IPS-18a (cell line): ENCODE measurements around the gene MXD1.

Source experiments
- H3K27ac ChIP-seq: one replicate; pipeline ENCODE4 v1.5.1; 2013; ENCODE audit warnings: low read length
- H3K27me3 ChIP-seq: one replicate; pipeline ENCODE4 v1.6.1; 2013; ENCODE audit warnings: mild to moderate bottlenecking, low read length; ENCODE audit not compliant: control insufficient read depth, insufficient read depth
- H3K36me3 ChIP-seq: one replicate; pipeline ENCODE4 v1.6.1; 2013; ENCODE audit warnings: low read depth, low read length; ENCODE audit not compliant: control insufficient read depth
- H3K4me1 ChIP-seq: one replicate; pipeline ENCODE4 v1.6.1; 2013; ENCODE audit warnings: low read depth, low read length; ENCODE audit not compliant: control insufficient read depth
- H3K4me3 ChIP-seq: one replicate; pipeline ENCODE4 v1.5.1; 2013; ENCODE audit warnings: low read length
- H3K9ac ChIP-seq: one replicate; pipeline ENCODE4 v1.6.1; 2013; ENCODE audit warnings: mild to moderate bottlenecking, low read length, moderate library complexity
- H3K9me3 ChIP-seq: one replicate; pipeline ENCODE4 v1.6.1; 2013; ENCODE audit warnings: low read depth, low read length; ENCODE audit not compliant: control insufficient read depth

Gene MXD1

GRCh38 chr2:69935011-69935410 is 20.1 kb downstream of the MXD1 start:
- no peaks in the 10 kb centered on the region for H3K4me1 ChIP-seq
- peaks cover 5% of the 10 kb centered on the region for H3K36me3 ChIP-seq
- no peaks in the 10 kb centered on the region for H3K27me3 ChIP-seq
- no peak overlapping the region for H3K4me3 ChIP-seq
- H3K27ac ChIP-seq = no peak overlapping the region
- H3K9ac ChIP-seq = no peak overlapping the region
- no peaks in the 10 kb centered on the region for H3K9me3 ChIP-seq

- peaks cover 5% of the 10 kb centered on the region for H3K36me3 ChIP-seq
Observed at GRCh38 chr2:69936906-69937305, 22.0 kb downstream of the MXD1 start.

GRCh38 chr2:69937968-69938367 is 23.1 kb downstream of the MXD1 start:
- H3K27me3 ChIP-seq = no peaks in the 10 kb centered on the region
- peaks cover 5% of the 10 kb centered on the region for H3K36me3 ChIP-seq
- H3K4me1 ChIP-seq = peaks cover 2% of the 10 kb centered on the region
- no peaks in the 10 kb centered on the region for H3K9me3 ChIP-seq
- no peak overlapping the region for H3K9ac ChIP-seq
- no peak overlapping the region for H3K4me3 ChIP-seq
- no peak overlapping the region for H3K27ac ChIP-seq

More at GRCh38 chr2:69936906-69937305, 22.0 kb downstream of the MXD1 start:
- Histone ChIP-seq H3K4me3 (no peak overlapping the region), H3K27me3 (no peaks in the 10 kb centered on the region), H3K4me1 (no peaks in the 10 kb centered on the region), H3K27ac (no peak overlapping the region), H3K9ac (no peak overlapping the region), H3K9me3 (no peaks in the 10 kb centered on the region)

- Histone ChIP-seq H3K36me3 (peaks cover 5% of the 10 kb centered on the region), H3K9me3 (no peaks in the 10 kb centered on the region), H3K9ac (no peak overlapping the region), H3K4me3 (no peak overlapping the region), H3K27ac (no peak overlapping the region), H3K27me3 (no peaks in the 10 kb centered on the region), H3K4me1 (peaks cover 4% of the 10 kb centered on the region)
Observed at GRCh38 chr2:69939722-69940121, 24.8 kb downstream of the MXD1 start.

GRCh38 chr2:69940691-69941090 is 25.8 kb downstream of the MXD1 start:
- no peaks in the 10 kb centered on the region for H3K27me3 ChIP-seq
- H3K4me1 ChIP-seq = peaks cover 4% of the 10 kb centered on the region
- H3K9ac ChIP-seq = no peak overlapping the region
- no peaks in the 10 kb centered on the region for H3K9me3 ChIP-seq
- no peak overlapping the region for H3K4me3 ChIP-seq
- H3K36me3 ChIP-seq = peaks cover 5% of the 10 kb centered on the region
- H3K27ac ChIP-seq = no peak overlapping the region

GRCh38 chr2:69943000-69943842 is 28.3 kb downstream of the MXD1 start:
- no peak overlapping the region for H3K4me3 ChIP-seq
- peaks cover 3% of the 10 kb centered on the region for H3K36me3 ChIP-seq
- H3K27ac ChIP-seq = no peak overlapping the region
- H3K9me3 ChIP-seq = no peaks in the 10 kb centered on the region
- H3K27me3 ChIP-seq = no peaks in the 10 kb centered on the region
- H3K4me1 ChIP-seq = peaks cover 4% of the 10 kb centered on the region
- H3K9ac ChIP-seq = no peak overlapping the region

GRCh38 chr2:69943843-69944525 is 29.1 kb downstream of the MXD1 start:
- Histone ChIP-seq H3K27ac (no peak overlapping the region), H3K9me3 (no peaks in the 10 kb centered on the region), H3K4me3 (no peak overlapping the region), H3K36me3 (no peaks in the 10 kb centered on the region), H3K4me1 (peaks cover 4% of the 10 kb centered on the region), H3K9ac (no peak overlapping the region), H3K27me3 (no peaks in the 10 kb centered on the region)

GRCh38 chr2:69944756-69945155 is 29.8 kb downstream of the MXD1 start:
- no peak overlapping the region for H3K27ac ChIP-seq
- H3K4me3 ChIP-seq = no peak overlapping the region
- peaks cover 4% of the 10 kb centered on the region for H3K4me1 ChIP-seq
- H3K9ac ChIP-seq = no peak overlapping the region
- no peaks in the 10 kb centered on the region for H3K9me3 ChIP-seq
- H3K36me3 ChIP-seq = no peaks in the 10 kb centered on the region
- H3K27me3 ChIP-seq = no peaks in the 10 kb centered on the region

GRCh38 chr2:69945441-69945840 is 30.5 kb downstream of the MXD1 start:
- peaks cover 4% of the 10 kb centered on the region for H3K4me1 ChIP-seq
- no peaks in the 10 kb centered on the region for H3K9me3 ChIP-seq
- no peaks in the 10 kb centered on the region for H3K27me3 ChIP-seq
- H3K9ac ChIP-seq = no peak overlapping the region
- H3K36me3 ChIP-seq = no peaks in the 10 kb centered on the region
- no peak overlapping the region for H3K4me3 ChIP-seq
- H3K27ac ChIP-seq = no peak overlapping the region

- no peaks in the 10 kb centered on the region for H3K9me3 ChIP-seq
- no peaks in the 10 kb centered on the region for H3K36me3 ChIP-seq
- H3K4me1 ChIP-seq = peaks cover 4% of the 10 kb centered on the region
- H3K27me3 ChIP-seq = no peaks in the 10 kb centered on the region
- no peak overlapping the region for H3K27ac ChIP-seq
- H3K9ac ChIP-seq = no peak overlapping the region
- H3K4me3 ChIP-seq = no peak overlapping the region
Observed at GRCh38 chr2:69945941-69946340, 31.0 kb downstream of the MXD1 start.

GRCh38 chr2:69946351-69947324 is 31.7 kb downstream of the MXD1 start:
- H3K4me1 ChIP-seq = peaks cover 4% of the 10 kb centered on the region
- H3K9ac ChIP-seq = no peak overlapping the region
- no peaks in the 10 kb centered on the region for H3K27me3 ChIP-seq
- no peak overlapping the region for H3K4me3 ChIP-seq
- no peaks in the 10 kb centered on the region for H3K36me3 ChIP-seq
- H3K9me3 ChIP-seq = no peaks in the 10 kb centered on the region
- no peak overlapping the region for H3K27ac ChIP-seq
